Suprapubic skin (tissue), 4 donors: ENCODE results near the gene INPP5F. TPM values are rescaled to one million over a fixed set of nuclear protein-coding genes. Genes with fewer than 3 reads are reported as not detected.

Experiments
- DNase-seq, 2 donors: peaks; one replicate each; pipeline ENCODE4 v3.0.0-alpha.2; 2019; ENCODE audit warnings: low spot score in 2 of 2
- H3K27ac ChIP-seq: fragments of 200-600 bp; sonication (generic); one replicate; pipeline ENCODE4 v1.5.1; 2019
- H3K27me3 ChIP-seq: fragments of 200-600 bp; sonication (generic); one replicate; pipeline ENCODE4 v1.5.1; 2019
- H3K36me3 ChIP-seq: fragments of 200-600 bp; sonication (generic); one replicate; pipeline ENCODE4 v1.5.1; 2019
- H3K4me1 ChIP-seq: fragments of 200-600 bp; sonication (generic); one replicate; pipeline ENCODE4 v1.5.1; 2019
- H3K4me3 ChIP-seq: fragments of 200-600 bp; sonication (generic); one replicate; pipeline ENCODE4 v1.5.1; 2019; ENCODE audit warnings: mild to moderate bottlenecking
- H3K9me3 ChIP-seq: fragments of 200-600 bp; sonication (generic); one replicate; pipeline ENCODE4 v1.5.1; 2019
- CTCF ChIP-seq, 2 donors: fragments of 200-600 bp in 1 of 2; fragments of 450-650 bp in 1 of 2; sonication (generic) in 1 of 2; IDR thresholded peaks; one replicate each; pipeline ENCODE4 v1.5.1; 2016 to 2019; ENCODE audit warnings: antibody characterized with exemption in 2 of 2, mild to moderate bottlenecking in 1 of 2, moderate library complexity in 1 of 2
- EP300 ChIP-seq: sonication (generic); formaldehyde crosslinking; IDR thresholded peaks from one replicate; pipeline ENCODE4 v1.6.1; 2017; ENCODE audit warnings: antibody characterized with exemption
- POLR2A ChIP-seq, 2 donors: fragments of 450-650 bp; IDR thresholded peaks; one replicate each; pipeline ENCODE4 v1.6.1; 2017; ENCODE audit warnings: antibody characterized with exemption in 2 of 2, mild to moderate bottlenecking in 2 of 2, moderate library complexity in 2 of 2
- POLR2AphosphoS5 ChIP-seq, 3 donors: sonication (generic); formaldehyde crosslinking; IDR thresholded peaks; one replicate each; pipeline ENCODE4 v1.6.1; 2017; ENCODE audit warnings: antibody characterized with exemption in 3 of 3
- WGBS: methylation state at CpG from one replicate; pipeline ENCODE4 v1.1.5; 2018; 5-methylcytosine and 5-hydroxymethylcytosine counted together
- total RNA-seq, 4 donors: library from RNA; depleted of rRNA; stranded (reverse); fragments of >200 nt; gene quantifications; one replicate each; pipeline ENCODE4 v1.1.0, GENCODE V29; 2016

INPP5F gene
- total RNA-seq, 4 donors from 2014 or later = 16.1 to 38.6 (median 19.3) TPM

GRCh38 chr10:119689016-119689580, 36.8 kb upstream of the INPP5F start:
- no peak for DNase-seq
- TF ChIP-seq CTCF (IDR thresholded peaks at IDR 0.05) (no peak), POLR2AphosphoS5 (IDR thresholded peaks at IDR 0.05) (no peak), POLR2A (IDR thresholded peaks at IDR 0.05) (no peak), EP300 (no peak)
- Histone ChIP-seq H3K27me3 (no peaks in the 10 kb centered on the region), H3K4me3 (no peak overlapping the region), H3K27ac (no peak overlapping the region), H3K4me1 (peaks cover 11% of the 10 kb centered on the region), H3K9me3 (no peaks in the 10 kb centered on the region), H3K36me3 (no peaks in the 10 kb centered on the region)
- 85% methylated on average over 6 of the region's 6 CpGs for WGBS

- no peak overlapping the region for H3K27ac ChIP-seq
- no peak overlapping the region for H3K4me3 ChIP-seq
- DNase-seq = no peak
- H3K27me3 ChIP-seq = no peaks in the 10 kb centered on the region
- peaks cover 9% of the 10 kb centered on the region for H3K4me1 ChIP-seq
- TF ChIP-seq EP300 (no peak), CTCF (IDR thresholded peaks at IDR 0.05) (no peak), POLR2AphosphoS5 (IDR thresholded peaks at IDR 0.05) (no peak), POLR2A (IDR thresholded peaks at IDR 0.05) (no peak)
- H3K36me3 ChIP-seq = no peaks in the 10 kb centered on the region
- no peaks in the 10 kb centered on the region for H3K9me3 ChIP-seq
- WGBS = 91% methylated on average over 3 of the region's 3 CpGs
Measured at GRCh38 chr10:119691726-119692125, 34.1 kb upstream of the INPP5F start.

GRCh38 chr10:119693262-119693957, 32.4 kb upstream of the INPP5F start:
- Histone ChIP-seq H3K27ac (no peak overlapping the region), H3K4me3 (no peak overlapping the region), H3K36me3 (no peaks in the 10 kb centered on the region), H3K27me3 (no peaks in the 10 kb centered on the region), H3K9me3 (no peaks in the 10 kb centered on the region), H3K4me1 (no peaks in the 10 kb centered on the region)
- DNase-seq = no peak
- 86% methylated on average over 6 of the region's 6 CpGs for WGBS
- TF ChIP-seq EP300 = no peak
- no peak for TF ChIP-seq POLR2A (IDR thresholded peaks at IDR 0.05)
- TF ChIP-seq CTCF (IDR thresholded peaks at IDR 0.05) = no peak
- TF ChIP-seq POLR2AphosphoS5 (IDR thresholded peaks at IDR 0.05) = no peak

- 80% methylated on average over 7 of the region's 7 CpGs for WGBS
- no peaks in the 10 kb centered on the region for H3K36me3 ChIP-seq
Measured at GRCh38 chr10:119694608-119695007, 31.2 kb upstream of the INPP5F start.

More at GRCh38 chr10:119694608-119695007, 31.2 kb upstream of the INPP5F start:
- Histone ChIP-seq H3K9me3 (no peaks in the 10 kb centered on the region), H3K4me1 (no peaks in the 10 kb centered on the region), H3K27me3 (no peaks in the 10 kb centered on the region), H3K27ac (no peak overlapping the region), H3K4me3 (no peak overlapping the region)
- DNase-seq = no peak
- TF ChIP-seq EP300 = no peak
- no peak for TF ChIP-seq CTCF (IDR thresholded peaks at IDR 0.05)
